IMR-90 (cell line): Measurements from ENCODE around the gene CRTC1. TPM values are rescaled to one million over a fixed set of nuclear protein-coding genes. Genes with fewer than 3 reads are reported as not detected.
A peak's percentile ranks its signal among the peaks of the same experiment; 100 is the strongest.

Source experiments
- ATAC-seq: fragments of 200-7000 bp; cut with Tn5 transposase; 2 replicates; pipeline ENCODE4 v1.9.1; 2020; ENCODE audit warnings: low read depth, mild to moderate bottlenecking, moderate library complexity
- BruUV-seq: library from RNA; stranded (reverse); fragments of 400-500 nt; replicated peaks from 2 replicates; lab custom pipeline; 2021; lab: Mats Ljungman, UMichigan
- CTCF ChIA-PET: fragments of 300-600 bp; formaldehyde crosslinking; extraction: SDS; loops from one replicate; lab custom pipeline; 2021; ENCODE audit warnings: antibody characterized with exemption; lab: Yijun Ruan, JAX
- POLR2A ChIA-PET: fragments of 300-600 bp; sonication (Branson Sonifier 250); formaldehyde crosslinking; loops from one replicate; lab custom pipeline; 2022; ENCODE audit warnings: antibody characterized with exemption; ENCODE audit not compliant: unreplicated experiment; lab: Charles Lee
- DNase-seq: peaks from one replicate; pipeline ENCODE4 v3.0.0; 2013
- H2AFZ ChIP-seq: replicated peaks from 2 replicates; pipeline ENCODE3; 2013; ENCODE audit warnings: low read length, mild to moderate bottlenecking; ENCODE audit not compliant: poor library complexity
- H2AK5ac ChIP-seq: 2 replicates; pipeline ENCODE4 v1.6.1; 2013; ENCODE audit warnings: low read depth, low read length, inconsistent platforms
- H2AK9ac ChIP-seq: replicated peaks from 2 replicates; pipeline ENCODE3; 2013; ENCODE audit warnings: mild to moderate bottlenecking, low read depth, low read length, moderate library complexity; ENCODE audit not compliant: poor library complexity
- H2BK120ac ChIP-seq: 2 replicates; pipeline ENCODE4 v1.6.1; 2013; ENCODE audit warnings: low read depth, low read length, inconsistent platforms
- H2BK15ac ChIP-seq: 3 replicates; pipeline ENCODE4 v1.6.1; 2013; ENCODE audit warnings: low read depth, low read length, inconsistent platforms
- H2BK20ac ChIP-seq: 2 replicates; pipeline ENCODE4 v1.6.1; 2013; ENCODE audit warnings: low read depth, mild to moderate bottlenecking, inconsistent platforms, low read length, moderate library complexity
- H2BK5ac ChIP-seq: 2 replicates; pipeline ENCODE4 v1.6.1; 2013; ENCODE audit warnings: mild to moderate bottlenecking, low read depth, low read length, inconsistent platforms; ENCODE audit not compliant: poor library complexity, severe bottlenecking
- H3K14ac ChIP-seq: replicated peaks from 2 replicates; pipeline ENCODE4 v1.6.1; 2013; ENCODE audit warnings: low read depth, low read length, inconsistent platforms
- H3K18ac ChIP-seq: 2 replicates; pipeline ENCODE4 v1.6.1; 2013; ENCODE audit warnings: low read depth, low read length, control low read depth
- H3K23ac ChIP-seq: 2 replicates; pipeline ENCODE4 v1.6.1; 2013; ENCODE audit warnings: low read depth, low read length, inconsistent platforms
- H3K27ac ChIP-seq: 2 replicates; pipeline ENCODE4 v1.5.1; 2013; ENCODE audit warnings: mild to moderate bottlenecking, control low read depth, low read length; ENCODE audit not compliant: insufficient read depth
- H3K27me3 ChIP-seq: 2 replicates; pipeline ENCODE4 v1.6.1; 2013; ENCODE audit warnings: low read length; ENCODE audit not compliant: control insufficient read depth, insufficient read depth
- H3K36me3 ChIP-seq: 2 replicates; pipeline ENCODE4 v1.6.1; 2013; ENCODE audit warnings: low read length, mixed read lengths; ENCODE audit not compliant: control insufficient read depth, insufficient read depth
- H3K4ac ChIP-seq: 2 replicates; pipeline ENCODE4 v1.6.1; 2013; ENCODE audit warnings: low read depth, low read length, inconsistent platforms
- H3K4me1 ChIP-seq: 2 replicates; pipeline ENCODE4 v1.6.1; 2013; ENCODE audit warnings: low read length, mixed read lengths; ENCODE audit not compliant: control insufficient read depth, insufficient read depth
- H3K4me2 ChIP-seq: 2 replicates; pipeline ENCODE4 v1.6.1; 2013; ENCODE audit warnings: low read depth, mild to moderate bottlenecking, control low read depth, low read length, moderate library complexity
- H3K4me3 ChIP-seq: 2 replicates; pipeline ENCODE4 v1.5.1; 2013; ENCODE audit warnings: low read depth, mild to moderate bottlenecking, control low read depth, low read length, moderate library complexity; ENCODE audit not compliant: insufficient read depth
- H3K56ac ChIP-seq: 2 replicates; pipeline ENCODE4 v1.6.1; 2013; ENCODE audit warnings: low read length, inconsistent platforms; ENCODE audit not compliant: insufficient read depth; ENCODE audit errors: extremely low read depth
- H3K79me1 ChIP-seq, 2 experiments: 2 replicates each; pipeline ENCODE4 v1.6.1; 2013; ENCODE audit warnings: low read length in 2 of 2, inconsistent platforms in 1 of 2, low read depth in 1 of 2
- H3K9ac ChIP-seq: 2 replicates; pipeline ENCODE4 v1.6.1; 2013; ENCODE audit warnings: low read depth, low read length, control low read depth
- H3K9me1 ChIP-seq: 2 replicates; pipeline ENCODE4 v1.6.1; 2013; ENCODE audit warnings: low read length, inconsistent platforms; ENCODE audit not compliant: insufficient read depth
- H3K9me3 ChIP-seq: 2 replicates; pipeline ENCODE4 v1.6.1; 2013; ENCODE audit warnings: low read length; ENCODE audit not compliant: control insufficient read depth, insufficient read depth
- H4K20me1 ChIP-seq: 2 replicates; pipeline ENCODE4 v1.6.1; 2013; ENCODE audit warnings: low read length, inconsistent platforms; ENCODE audit not compliant: insufficient read depth
- H4K5ac ChIP-seq: 2 replicates; pipeline ENCODE4 v1.6.1; 2013; ENCODE audit warnings: mild to moderate bottlenecking, low read depth, low read length, control low read depth
- H4K8ac ChIP-seq, 2 experiments: 2 replicates each; pipeline ENCODE4 v1.6.1; 2013; ENCODE audit warnings: low read depth in 2 of 2, low read length in 2 of 2, control low read depth in 1 of 2, inconsistent platforms in 1 of 2
- H4K91ac ChIP-seq: 2 replicates; pipeline ENCODE4 v1.6.1; 2013; ENCODE audit warnings: low read depth, low read length, inconsistent platforms; ENCODE audit not compliant: insufficient read depth
- BHLHE40 ChIP-seq: fragments of 150-350 bp; IDR thresholded peaks from 2 replicates; pipeline ENCODE4 v1.6.1; 2016; ENCODE audit warnings: mild to moderate bottlenecking, low read depth, low read length
- RAD21 ChIP-seq: IDR thresholded peaks from 2 replicates; pipeline ENCODE4 v1.6.1; 2012; ENCODE audit warnings: low read length, improper control_type of control experiment
- RCOR1 ChIP-seq: IDR thresholded peaks from 2 replicates; pipeline ENCODE4 v1.6.1; 2012; ENCODE audit warnings: mild to moderate bottlenecking, low read length, improper control_type of control experiment; ENCODE audit not compliant: insufficient replicate concordance
- WGBS, 2 experiments: methylation state at CpG; one replicate each; pipeline versions ENCODE4 v1.1.5 to v1.1.7; 2013; ENCODE audit warnings: missing lambda C conversion rate in 2 of 2; ENCODE audit not compliant: insufficient read length in 1 of 2; ENCODE audit errors: extremely low coverage in 2 of 2; 5-methylcytosine and 5-hydroxymethylcytosine counted together
- dilution Hi-C: fragments of 300-500 bp; cut with HindIII; formaldehyde crosslinking; loops from one replicate; pipeline ENCODE4 v1.14.3; 2018; ENCODE audit warnings: low sequenced_read_pairs; ENCODE audit not compliant: unreplicated experiment
- in situ Hi-C: fragments of 300-500 bp; cut with MboI; formaldehyde crosslinking; loops from 3 replicates; pipeline ENCODE4 v1.14.3; 2019; ENCODE audit warnings: low sequenced_read_pairs, inconsistent platforms, mixed read lengths
- intact Hi-C: fragments of 100-400 bp; cut with micrococcal nuclease; formaldehyde crosslinking; loops from 2 replicates; pipeline ENCODE4 v1.10.0; 2022
- polyA plus RNA-seq, 3 experiments: library from polyadenylated mRNA; depleted of rRNA; stranded (reverse); fragments of >200 nt; gene quantifications; 2 replicates each; pipeline ENCODE4 v1.2.3, GENCODE V29; 2012; ENCODE audit warnings: low replicate concordance in 1 of 3
- total RNA-seq: library from RNA; depleted of rRNA; stranded (reverse); fragments of >200 nt; gene quantifications from 2 replicates; pipeline ENCODE4 v1.2.3, GENCODE V29; 2012

The CRTC1 gene
- total and polyA plus RNA-seq, 2 of the 4 experiments (the other 2 are of a cell fraction): 0.18 to 5.7 TPM

- Histone ChIP-seq H2AFZ (peak overlapping the region; percentile 43), H3K18ac (no peak overlapping the region), H3K4me3 (no peak overlapping the region), H3K56ac (no peak overlapping the region), H3K4me1 (peaks cover 13% of the 10 kb centered on the region), H2BK20ac (no peak overlapping the region), H3K79me1 (peaks cover 14 to 65% of the 10 kb centered on the region in 2 experiments), H3K36me3 (no peaks in the 10 kb centered on the region), H4K20me1 (peaks cover 23% of the 10 kb centered on the region), H3K14ac (no peak overlapping the region), H4K5ac (no peak overlapping the region), H3K9me1 (peaks cover 14% of the 10 kb centered on the region), H2AK9ac (peak overlapping the region; percentile 48), H2AK5ac (no peak overlapping the region), H3K23ac (no peak overlapping the region), H2BK120ac (no peak overlapping the region), H3K9me3 (no peaks in the 10 kb centered on the region; the same call in 1 of the 2 replicates), H3K27ac (no peak overlapping the region), H3K4me2 (no peak overlapping the region), H3K4ac (0 out of 2 replicates have a peak overlapping the region, but pooled peaks have one; percentile 33), H2BK5ac (no peak overlapping the region), H4K8ac (no peak overlapping the region), H3K9ac (no peak overlapping the region), H4K91ac (no peak overlapping the region), H2BK15ac (no peak overlapping the region), H3K27me3 (no peaks in the 10 kb centered on the region)
- ATAC-seq (no peak), DNase-seq (no peak)
- in situ Hi-C loops (no loop called here), dilution Hi-C loops (no loop called here), intact Hi-C loops (no loop called here)
- 81% methylated on average over 7 of the region's 15 CpGs; no CpG with 5 or more reads in 1 of the 2 experiments for WGBS, 2 experiments
- no peak for TF ChIP-seq RCOR1
- TF ChIP-seq RAD21: no peak
- no peak for TF ChIP-seq BHLHE40
- ChIA-PET CTCF (no interaction called here), POLR2A (no interaction called here)
- no TSS peak for BruUV-seq
These were observed 39.1 kb upstream of the CRTC1 start for GRCh38 chr19:18644196-18645034.
